HG03025 (cell line): Measurements from ENCODE around the gene C10orf143.
"Not testable (repeated sequence)": the region's sequence is repeated elsewhere in the genome, so short reads cannot be mapped to it uniquely, and the experiment has no call there.

ENCODE experiments used
- ATAC-seq: cut with Tn5 transposase; IDR thresholded peaks from one replicate; pipeline ENCODE4 v1.9.1; 2021; ENCODE audit warnings: mild to moderate bottlenecking, moderate library complexity; ENCODE audit not compliant: unreplicated experiment, low FRiP score

Gene C10orf143

GRCh38 chr10:130112821-130113220, 2.2 kb upstream of the C10orf143 start:
- no peak for ATAC-seq

DNA sequence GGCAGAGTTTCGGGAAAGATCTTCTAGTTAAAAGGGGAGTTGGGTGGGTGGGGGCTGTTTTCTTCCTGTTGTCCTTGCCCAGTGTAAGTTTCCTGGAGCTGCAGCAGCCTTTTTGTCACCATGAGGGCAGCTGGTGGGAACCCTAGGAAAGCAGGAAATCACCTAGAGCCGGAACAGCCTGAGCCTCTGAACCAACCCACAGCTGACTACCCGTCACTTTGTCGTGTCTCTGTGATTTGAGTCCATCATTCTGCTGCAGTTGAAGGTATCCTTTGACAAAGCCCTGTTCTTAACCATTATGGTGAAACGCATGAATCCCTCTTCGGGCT, 1.2 kb upstream of the C10orf143 start:
- no peak for ATAC-seq

GRCh38 chr10:130111113-130111851, 652 bp upstream of the C10orf143 start:
- ATAC-seq, result peak; percentile 91

DNA sequence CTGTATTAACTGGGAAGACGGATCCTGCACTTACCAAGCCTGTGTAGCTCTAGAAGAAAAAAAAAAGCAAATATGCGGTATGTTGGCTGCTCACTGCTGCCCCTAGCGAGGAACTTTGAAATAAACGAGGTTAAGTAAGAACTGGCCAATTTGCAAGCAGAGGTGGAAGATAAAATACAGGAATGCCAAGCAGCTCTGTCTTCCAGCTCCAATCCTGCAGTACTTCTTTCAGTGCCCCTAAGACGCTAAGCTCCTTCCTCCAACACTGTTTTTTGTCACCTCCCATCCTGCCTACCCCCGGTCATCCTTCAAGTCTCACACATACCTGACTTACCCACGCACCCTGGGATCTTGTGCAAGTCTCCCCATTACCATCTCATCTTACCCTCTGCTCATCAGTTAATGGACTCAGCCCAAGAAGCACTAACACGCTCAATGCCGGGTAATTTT, 809 bp downstream of the C10orf143 start:
- ATAC-seq, result no peak

- ATAC-seq, result no peak
Observed at GRCh38 chr10:130108934-130109604, 1.6 kb downstream of the C10orf143 start.

DNA sequence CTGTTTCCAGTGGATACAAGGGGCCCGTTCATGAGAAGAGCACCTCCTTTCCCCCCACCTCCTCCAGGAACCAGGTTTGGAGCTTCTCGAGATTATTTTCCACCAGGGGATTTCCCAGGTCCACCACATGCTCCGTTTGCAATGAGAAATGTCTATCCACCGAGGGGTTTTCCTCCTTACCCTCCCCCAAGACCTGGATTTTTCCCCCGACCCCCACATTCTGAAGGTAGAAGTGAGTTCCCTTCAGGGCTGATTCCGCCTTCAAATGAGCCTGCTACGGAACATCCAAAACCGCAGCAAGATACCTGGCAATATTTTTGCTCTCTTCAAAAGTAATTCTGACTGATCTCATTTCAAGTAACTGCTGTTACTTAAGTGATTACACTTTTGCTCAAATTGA, 2.5 kb downstream of the C10orf143 start:
- ATAC-seq, result not testable (repeated sequence)

DNA sequence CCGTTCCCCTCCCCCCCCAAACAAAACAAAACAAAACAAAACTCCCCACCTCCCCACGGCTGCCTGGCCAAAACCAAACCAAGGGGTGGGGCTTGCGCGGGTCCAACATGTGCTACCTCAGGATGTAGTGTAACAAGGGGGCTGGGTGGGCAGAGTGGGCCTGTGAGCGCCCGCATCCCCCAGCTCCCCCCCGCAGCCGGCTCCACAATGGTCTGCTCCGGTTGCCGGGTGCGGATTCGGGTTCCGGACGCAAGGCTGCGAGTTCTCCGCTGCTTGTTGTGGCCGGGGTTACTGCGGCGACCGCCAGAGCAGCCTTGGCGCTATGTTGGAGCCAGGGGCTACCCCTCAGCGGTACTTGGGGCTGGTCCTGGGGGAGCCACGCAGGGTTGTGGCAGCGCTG, 4.9 kb downstream of the C10orf143 start:
- ATAC-seq, result no peak

- no peak for ATAC-seq
Observed at GRCh38 chr10:130099344-130099743, 11.3 kb downstream of the C10orf143 start.

GRCh38 chr10:130090565-130090964, 20.1 kb downstream of the C10orf143 start:
- ATAC-seq, result not testable (repeated sequence)

GRCh38 chr10:130080461-130080814, 30.2 kb downstream of the C10orf143 start:
- ATAC-seq, result no peak

- no peak for ATAC-seq
Observed at GRCh38 chr10:130079614-130080460, 30.8 kb downstream of the C10orf143 start.

- no peak for ATAC-seq
Observed at GRCh38 chr10:130078120-130078519, 32.5 kb downstream of the C10orf143 start.

GRCh38 chr10:130076681-130077080, 33.9 kb downstream of the C10orf143 start:
- no peak for ATAC-seq

DNA sequence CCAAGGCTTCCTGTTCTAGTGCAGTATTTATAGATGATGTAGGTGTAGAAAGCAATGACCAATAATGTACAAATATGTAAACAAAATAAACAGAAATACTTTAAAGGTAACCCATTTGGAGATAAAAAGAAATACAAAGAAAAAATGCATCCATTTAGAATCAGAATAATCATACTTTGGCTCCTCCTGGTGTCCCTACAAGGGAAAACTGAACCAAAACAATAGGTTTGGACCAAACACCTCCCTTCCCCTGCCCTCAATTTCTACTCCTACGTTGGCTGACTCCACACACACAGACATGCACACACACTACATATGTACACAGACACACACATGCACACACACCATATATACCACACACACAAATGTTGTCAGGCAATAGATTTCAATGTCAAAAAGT, 36.0 kb downstream of the C10orf143 start:
- no peak for ATAC-seq

DNA sequence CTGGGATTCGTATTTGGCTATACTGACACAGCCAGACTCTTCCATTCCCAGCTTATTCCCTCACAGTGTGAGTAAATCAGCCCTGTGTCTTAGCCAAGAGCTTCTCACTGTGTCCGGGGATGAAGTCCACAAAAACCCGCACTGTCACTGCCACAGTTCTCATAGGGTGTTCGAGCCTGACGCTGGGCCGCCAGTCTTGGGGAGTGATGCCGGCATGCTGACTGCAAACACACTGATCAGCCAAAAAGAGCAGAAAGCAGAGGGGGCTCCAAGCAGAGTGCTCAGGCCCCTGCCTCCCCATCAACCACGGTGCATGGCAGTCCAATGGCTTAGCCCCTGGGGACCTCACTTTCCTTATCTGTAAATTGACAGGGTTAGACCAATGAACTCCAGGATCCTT, 36.7 kb downstream of the C10orf143 start:
- ATAC-seq, result no peak

- ATAC-seq, result no peak
Observed at GRCh38 chr10:130072247-130072646, 38.4 kb downstream of the C10orf143 start.

GRCh38 chr10:130067893-130068292, 42.7 kb downstream of the C10orf143 start:
- no peak for ATAC-seq

DNA sequence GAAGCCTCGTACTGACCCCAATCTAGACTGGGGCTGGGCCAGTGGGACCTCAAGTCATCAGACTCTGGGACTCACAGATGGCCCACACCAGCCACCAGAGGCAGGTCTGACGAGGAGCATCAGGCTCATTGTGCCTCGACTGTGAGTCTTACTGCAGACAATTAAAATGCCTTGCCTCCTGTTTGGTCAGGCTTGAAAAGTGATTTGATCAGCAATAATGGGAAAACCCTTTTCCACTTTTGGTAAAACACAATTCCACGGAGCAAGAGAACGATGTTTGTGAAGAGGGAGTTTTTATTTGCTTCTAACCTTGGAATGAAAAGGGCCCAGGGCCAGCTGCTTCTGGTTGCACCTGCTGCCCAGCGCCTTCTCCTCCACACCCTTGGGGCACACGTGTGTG, 43.9 kb downstream of the C10orf143 start:
- ATAC-seq, result no peak

GRCh38 chr10:130065251-130065650, 45.4 kb downstream of the C10orf143 start:
- no peak for ATAC-seq

- ATAC-seq, result no peak
Observed at GRCh38 chr10:130064783-130065182, 45.8 kb downstream of the C10orf143 start.

DNA sequence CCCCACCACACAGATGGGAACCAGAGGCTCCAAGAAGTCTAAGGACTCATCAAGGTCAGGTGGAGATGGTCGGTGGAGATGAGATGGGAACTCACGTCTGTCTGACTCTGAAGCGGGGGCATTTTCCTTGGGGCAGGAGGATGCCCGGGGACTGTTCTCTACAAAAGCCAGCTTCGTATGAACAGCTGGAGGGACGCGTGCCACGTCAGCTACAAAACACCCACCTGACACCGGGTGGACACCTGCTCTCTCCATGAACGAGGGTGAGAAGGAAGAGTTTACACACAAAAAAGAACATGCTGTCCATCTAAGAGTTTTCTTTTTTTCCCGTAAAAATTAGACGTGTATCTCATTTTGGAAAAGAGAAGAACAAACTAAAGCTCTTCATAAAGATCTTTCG, 47.7 kb downstream of the C10orf143 start:
- no peak for ATAC-seq
